Astrocyte (in vitro differentiated cells and primary cell): ENCODE data around the gene C20orf204. TPM values are rescaled to one million over a fixed set of nuclear protein-coding genes. Genes with fewer than 3 reads are reported as not detected.

Experiments
- DNase-seq: peaks from one replicate; pipeline ENCODE4 v3.0.0-alpha.2; 2010; ENCODE audit warnings: low read depth
- FAIRE-seq: peaks from 2 replicates; lab custom pipeline; 2011; peaks lifted over from hg19 to GRCh38; lab: Jason Lieb, UNC
- H2AFZ ChIP-seq: 2 replicates; pipeline ENCODE4 v1.6.0; 2012; ENCODE audit warnings: low read depth, low read length, inconsistent platforms
- H3K27ac ChIP-seq: 2 replicates; pipeline ENCODE4 v1.5.1; 2011; ENCODE audit warnings: low read depth, low read length, inconsistent platforms
- H3K27me3 ChIP-seq: 2 replicates; pipeline ENCODE4 v1.6.0; 2011; ENCODE audit warnings: low read length, inconsistent platforms; ENCODE audit not compliant: insufficient read depth
- H3K36me3 ChIP-seq: 2 replicates; pipeline ENCODE4 v1.5.1; 2011; ENCODE audit warnings: low read length, inconsistent platforms; ENCODE audit not compliant: insufficient read depth
- H3K4me1 ChIP-seq: 2 replicates; pipeline ENCODE4 v1.5.1; 2011; ENCODE audit warnings: low read length, inconsistent platforms; ENCODE audit not compliant: insufficient read depth
- H3K4me2 ChIP-seq: 2 replicates; pipeline ENCODE4 v1.6.0; 2012; ENCODE audit warnings: low read length, inconsistent platforms
- H3K4me3 ChIP-seq: 2 replicates; pipeline ENCODE4 v1.5.1; 2011; ENCODE audit warnings: low read depth, mild to moderate bottlenecking, low read length, inconsistent platforms; ENCODE audit not compliant: insufficient read depth
- H3K79me2 ChIP-seq: 2 replicates; pipeline ENCODE4 v1.6.0; 2012; ENCODE audit warnings: mild to moderate bottlenecking, low read length, inconsistent platforms; ENCODE audit not compliant: insufficient read depth
- H3K9ac ChIP-seq: 2 replicates; pipeline ENCODE4 v1.6.0; 2012; ENCODE audit warnings: mild to moderate bottlenecking, low read length, inconsistent platforms
- H3K9me3 ChIP-seq: 2 replicates; pipeline ENCODE4 v1.5.1; 2012; ENCODE audit warnings: low read depth, mild to moderate bottlenecking, low read length, inconsistent platforms; ENCODE audit not compliant: insufficient read depth
- H4K20me1 ChIP-seq: 2 replicates; pipeline ENCODE4 v1.6.0; 2012; ENCODE audit warnings: low read length, inconsistent platforms; ENCODE audit not compliant: insufficient read depth
- H3K27ac Mint-ChIP-seq: one replicate; pipeline ENCODE4 v1.8.0; 2021; ENCODE audit warnings: mild to moderate bottlenecking, mixed read lengths; ENCODE audit not compliant: unreplicated experiment
- H3K27me3 Mint-ChIP-seq: one replicate; pipeline ENCODE4 v1.8.0; 2021; ENCODE audit warnings: low read depth, mixed read lengths; ENCODE audit not compliant: unreplicated experiment
- H3K36me3 Mint-ChIP-seq: one replicate; pipeline ENCODE4 v1.8.0; 2021; ENCODE audit warnings: low read depth, mixed read lengths; ENCODE audit not compliant: unreplicated experiment
- H3K4me1 Mint-ChIP-seq: one replicate; pipeline ENCODE4 v1.8.0; 2021; ENCODE audit warnings: low read depth, mixed read lengths; ENCODE audit not compliant: unreplicated experiment
- H3K4me3 Mint-ChIP-seq: one replicate; pipeline ENCODE4 v1.8.0; 2021; ENCODE audit warnings: mild to moderate bottlenecking, moderate library complexity, mixed read lengths; ENCODE audit not compliant: unreplicated experiment
- H3K9me3 Mint-ChIP-seq: one replicate; pipeline ENCODE4 v1.8.0; 2021; ENCODE audit warnings: mild to moderate bottlenecking, mixed read lengths; ENCODE audit not compliant: unreplicated experiment
- EZH2 ChIP-seq: IDR thresholded peaks from 2 replicates; pipeline ENCODE4 v1.6.1; 2012; ENCODE audit warnings: mild to moderate bottlenecking, low read length, inconsistent platforms; ENCODE audit not compliant: insufficient read depth
- total RNA-seq: library from RNA; stranded (reverse); gene quantifications from 2 replicates; pipeline ENCODE4 v1.2.1, GENCODE V29; 2021
- TF ChIP-seq, protein P1 (sequence below): IDR thresholded peaks from 2 replicates; pipeline ENCODE4 v1.5.1; 2011; ENCODE audit warnings: low read depth, mild to moderate bottlenecking, inconsistent platforms, low read length, moderate library complexity; ENCODE audit not compliant: insufficient read depth

Gene C20orf204
- total RNA-seq, 1 donor from 2014 or later = 0.75 TPM

GRCh38 chr20:64044484-64045247 lies 8.7 kb downstream of the C20orf204 start:
- FAIRE-seq = no peak
- peaks cover 58% of the 10 kb centered on the region for H3K27me3 ChIP-seq
- Mint-ChIP-seq H3K27ac (no peak overlapping the region), H3K27me3 (peaks cover 46% of the 10 kb centered on the region), H3K4me1 (peaks cover 9% of the 10 kb centered on the region), H3K4me3 (no peak overlapping the region), H3K9me3 (no peaks in the 10 kb centered on the region), H3K36me3 (no peaks in the 10 kb centered on the region)
- H2AFZ ChIP-seq = no peak overlapping the region
- no peaks in the 10 kb centered on the region for H3K9me3 ChIP-seq
- H4K20me1 ChIP-seq = peaks cover 9% of the 10 kb centered on the region
- no peaks in the 10 kb centered on the region for H3K79me2 ChIP-seq
- no peak overlapping the region for H3K27ac ChIP-seq
- H3K4me1 ChIP-seq = peaks cover 2% of the 10 kb centered on the region
- no peak for DNase-seq
- no peak for TF ChIP-seq EZH2
- TF ChIP-seq, protein P1, sequence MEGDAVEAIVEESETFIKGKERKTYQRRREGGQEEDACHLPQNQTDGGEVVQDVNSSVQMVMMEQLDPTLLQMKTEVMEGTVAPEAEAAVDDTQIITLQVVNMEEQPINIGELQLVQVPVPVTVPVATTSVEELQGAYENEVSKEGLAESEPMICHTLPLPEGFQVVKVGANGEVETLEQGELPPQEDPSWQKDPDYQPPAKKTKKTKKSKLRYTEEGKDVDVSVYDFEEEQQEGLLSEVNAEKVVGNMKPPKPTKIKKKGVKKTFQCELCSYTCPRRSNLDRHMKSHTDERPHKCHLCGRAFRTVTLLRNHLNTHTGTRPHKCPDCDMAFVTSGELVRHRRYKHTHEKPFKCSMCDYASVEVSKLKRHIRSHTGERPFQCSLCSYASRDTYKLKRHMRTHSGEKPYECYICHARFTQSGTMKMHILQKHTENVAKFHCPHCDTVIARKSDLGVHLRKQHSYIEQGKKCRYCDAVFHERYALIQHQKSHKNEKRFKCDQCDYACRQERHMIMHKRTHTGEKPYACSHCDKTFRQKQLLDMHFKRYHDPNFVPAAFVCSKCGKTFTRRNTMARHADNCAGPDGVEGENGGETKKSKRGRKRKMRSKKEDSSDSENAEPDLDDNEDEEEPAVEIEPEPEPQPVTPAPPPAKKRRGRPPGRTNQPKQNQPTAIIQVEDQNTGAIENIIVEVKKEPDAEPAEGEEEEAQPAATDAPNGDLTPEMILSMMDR = no peak
- no peak overlapping the region for H3K4me3 ChIP-seq
- H3K36me3 ChIP-seq = no peaks in the 10 kb centered on the region
- H3K4me2 ChIP-seq = no peak overlapping the region
- no peak overlapping the region for H3K9ac ChIP-seq

- H3K4me2 ChIP-seq = no peak overlapping the region
- no peaks in the 10 kb centered on the region for H3K9me3 ChIP-seq
- H3K27me3 ChIP-seq = peaks cover 57% of the 10 kb centered on the region
- peaks cover 8% of the 10 kb centered on the region for H4K20me1 ChIP-seq
- no peak for FAIRE-seq
- no peak overlapping the region for H2AFZ ChIP-seq
- TF ChIP-seq, protein P1 = no peak
- TF ChIP-seq EZH2 = no peak
- H3K9ac ChIP-seq = no peak overlapping the region
- no peaks in the 10 kb centered on the region for H3K79me2 ChIP-seq
- no peaks in the 10 kb centered on the region for H3K36me3 Mint-ChIP-seq
- no peak overlapping the region for H3K4me3 Mint-ChIP-seq
- no peak overlapping the region for H3K27ac ChIP-seq
- H3K4me1 Mint-ChIP-seq = peaks cover 8% of the 10 kb centered on the region
- no peak overlapping the region for H3K27ac Mint-ChIP-seq
- peaks cover 41% of the 10 kb centered on the region for H3K27me3 Mint-ChIP-seq
- DNase-seq = no peak
- no peaks in the 10 kb centered on the region for H3K9me3 Mint-ChIP-seq
- peaks cover 2% of the 10 kb centered on the region for H3K4me1 ChIP-seq
- no peak overlapping the region for H3K4me3 ChIP-seq
- no peaks in the 10 kb centered on the region for H3K36me3 ChIP-seq
These were observed 9.5 kb downstream of the C20orf204 start for GRCh38 chr20:64045346-64046011.

DNA sequence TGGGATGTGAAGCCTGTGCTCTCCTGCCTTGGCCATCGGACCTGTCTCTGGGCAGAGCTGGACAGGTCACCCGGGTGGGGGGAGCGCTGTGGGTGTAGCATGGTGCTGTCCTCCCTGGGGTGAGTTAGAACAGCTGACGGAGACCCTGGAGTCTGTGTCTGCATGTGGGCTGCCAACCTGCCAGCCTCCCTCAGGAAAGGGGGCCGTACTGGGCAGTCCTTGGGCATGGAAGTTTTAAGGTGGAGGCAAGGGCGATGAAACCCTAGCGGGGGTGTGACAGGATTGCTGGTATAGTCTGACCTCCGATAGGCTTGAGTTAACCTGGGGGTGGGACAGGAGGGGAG lies 11.0 kb downstream of the C20orf204 start:
- peaks cover 8% of the 10 kb centered on the region for H3K4me1 Mint-ChIP-seq
- no peaks in the 10 kb centered on the region for H3K36me3 ChIP-seq
- H2AFZ ChIP-seq = no peak overlapping the region
- H4K20me1 ChIP-seq = peaks cover 12% of the 10 kb centered on the region
- DNase-seq = no peak
- H3K27ac Mint-ChIP-seq = no peak overlapping the region
- no peaks in the 10 kb centered on the region for H3K36me3 Mint-ChIP-seq
- no peaks in the 10 kb centered on the region for H3K9me3 Mint-ChIP-seq
- H3K9me3 ChIP-seq = no peaks in the 10 kb centered on the region
- H3K27ac ChIP-seq = no peak overlapping the region
- peaks cover 43% of the 10 kb centered on the region for H3K27me3 Mint-ChIP-seq
- no peak for FAIRE-seq
- H3K4me3 ChIP-seq = no peak overlapping the region
- peaks cover 48% of the 10 kb centered on the region for H3K27me3 ChIP-seq
- no peak for TF ChIP-seq EZH2
- TF ChIP-seq, protein P1 = no peak
- H3K4me1 ChIP-seq = peaks cover 2% of the 10 kb centered on the region
- no peak overlapping the region for H3K9ac ChIP-seq
- H3K4me3 Mint-ChIP-seq = no peak overlapping the region
- H3K4me2 ChIP-seq = no peak overlapping the region
- H3K79me2 ChIP-seq = no peaks in the 10 kb centered on the region
